ENCODE data around the gene AKAP9.
"Not testable (repeated sequence)": the region's sequence is repeated elsewhere in the genome, so short reads cannot be mapped to it uniquely, and the experiment has no call there.

Gene AKAP9

GRCh38 chr7:92020636-92021035, 80.0 kb downstream of the AKAP9 start:
- no peak for TF ChIP-seq CTCF (IDR thresholded peaks at IDR 0.05; ENCODE audit: low read depth, low read length)
- DNase-seq (ENCODE audit: extremely low read depth, low read depth) = no peak

GRCh38 chr7:92025260-92025659, 84.6 kb downstream of the AKAP9 start:
- TF ChIP-seq CTCF (IDR thresholded peaks at IDR 0.05; ENCODE audit: low read depth, low read length) = no peak
- peak; percentile 24 for DNase-seq (ENCODE audit: extremely low read depth, low read depth)

GRCh38 chr7:92026635-92027034, 86.0 kb downstream of the AKAP9 start:
- DNase-seq (ENCODE audit: extremely low read depth, low read depth) = not testable (repeated sequence)

GRCh38 chr7:92027128-92027527, 86.5 kb downstream of the AKAP9 start:
- DNase-seq (ENCODE audit: extremely low read depth, low read depth) = not testable (repeated sequence)

- TF ChIP-seq CTCF (IDR thresholded peaks at IDR 0.05; ENCODE audit: low read depth, low read length) = no peak
- no peak for DNase-seq (ENCODE audit: extremely low read depth, low read depth)
These were observed 87.6 kb downstream of the AKAP9 start for GRCh38 chr7:92028226-92028625.

- TF ChIP-seq CTCF (IDR thresholded peaks at IDR 0.05; ENCODE audit: low read depth, low read length) = no peak
- no peak for DNase-seq (ENCODE audit: extremely low read depth, low read depth)
These were observed 88.0 kb downstream of the AKAP9 start for GRCh38 chr7:92028686-92029085.

- no peak for TF ChIP-seq CTCF (IDR thresholded peaks at IDR 0.05; ENCODE audit: low read depth, low read length)
These were observed 93.5 kb downstream of the AKAP9 start for GRCh38 chr7:92034116-92034515.

GRCh38 chr7:92035576-92035975, 94.9 kb downstream of the AKAP9 start:
- TF ChIP-seq CTCF (IDR thresholded peaks at IDR 0.05; ENCODE audit: low read depth, low read length) = no peak
- DNase-seq (ENCODE audit: extremely low read depth, low read depth) = no peak

More at GRCh38 chr7:92034116-92034515, 93.5 kb downstream of the AKAP9 start:
- peak; percentile 19 for DNase-seq (ENCODE audit: extremely low read depth, low read depth)

GRCh38 chr7:92039900-92040299, 99.2 kb downstream of the AKAP9 start:
- no peak for DNase-seq (ENCODE audit: extremely low read depth, low read depth)
- TF ChIP-seq CTCF (IDR thresholded peaks at IDR 0.05; ENCODE audit: low read depth, low read length) = no peak
